Measurements from ENCODE around the gene SEC16A.
"Not testable (repeated sequence)": the region's sequence is repeated elsewhere in the genome, so short reads cannot be mapped to it uniquely, and the experiment has no call there.

SEC16A gene

GRCh38 chr9:136437430-136437829 is 45.4 kb downstream of the SEC16A start:
- DNase-seq: no peak

- no peak for DNase-seq
These were observed 46.7 kb downstream of the SEC16A start for GRCh38 chr9:136436055-136436634.

GRCh38 chr9:136434580-136435169 is 48.2 kb downstream of the SEC16A start:
- no peak for DNase-seq

GRCh38 chr9:136433849-136434579 is 48.8 kb downstream of the SEC16A start:
- DNase-seq: no peak

- no peak for DNase-seq
These were observed 49.7 kb downstream of the SEC16A start for GRCh38 chr9:136433043-136433715.

GRCh38 chr9:136432591-136432990 is 50.2 kb downstream of the SEC16A start:
- no peak for DNase-seq

- DNase-seq: no peak
These were observed 51.0 kb downstream of the SEC16A start for GRCh38 chr9:136431782-136432350.

GRCh38 chr9:136430588-136431234 is 52.1 kb downstream of the SEC16A start:
- DNase-seq: no peak

- DNase-seq: no peak
These were observed 53.0 kb downstream of the SEC16A start for GRCh38 chr9:136429683-136430491.

GRCh38 chr9:136429075-136429628 is 53.7 kb downstream of the SEC16A start:
- no peak for DNase-seq

GRCh38 chr9:136426787-136427186 is 56.1 kb downstream of the SEC16A start:
- no peak for DNase-seq

- DNase-seq: not testable (repeated sequence)
These were observed 57.5 kb downstream of the SEC16A start for GRCh38 chr9:136425367-136425766.

- no peak for DNase-seq
These were observed 58.0 kb downstream of the SEC16A start for GRCh38 chr9:136424750-136425362.

- DNase-seq: no peak
These were observed 59.3 kb downstream of the SEC16A start for GRCh38 chr9:136423432-136424146.

GRCh38 chr9:136422876-136423275 is 60.0 kb downstream of the SEC16A start:
- no peak for DNase-seq

- DNase-seq: no peak
These were observed 61.0 kb downstream of the SEC16A start for GRCh38 chr9:136421791-136422190.

- DNase-seq: no peak
These were observed 63.8 kb downstream of the SEC16A start for GRCh38 chr9:136419092-136419420.

GRCh38 chr9:136418182-136419091 is 64.4 kb downstream of the SEC16A start:
- no peak for DNase-seq

- no peak for DNase-seq
These were observed 65.9 kb downstream of the SEC16A start for GRCh38 chr9:136416914-136417313.
